ENCODE data around the gene SLC43A1. TPM values are rescaled to one million over a fixed set of nuclear protein-coding genes. Genes with fewer than 3 reads are reported as not detected.
A peak's percentile ranks its signal among the peaks of the same experiment; 100 is the strongest.

SLC43A1 gene
- polyA plus RNA-seq, 4 donors = 6.7 to 8.8 (median 7.0) TPM

GRCh38 chr11:57499413-57499982, 16.0 kb downstream of the SLC43A1 start:
- peak in 3 of 4 donors; percentile 79 to 91 (median 91) for DNase-seq (ENCODE audit: low read depth in 4 of 4, low spot score in 2 of 4)

GRCh38 chr11:57498540-57498939, 17.0 kb downstream of the SLC43A1 start:
- no peak for DNase-seq (ENCODE audit: low read depth in 4 of 4, low spot score in 2 of 4)

GRCh38 chr11:57497303-57498247, 17.9 kb downstream of the SLC43A1 start:
- no peak for DNase-seq (ENCODE audit: low read depth in 4 of 4, low spot score in 2 of 4)

- no peak for DNase-seq (ENCODE audit: low read depth in 4 of 4, low spot score in 2 of 4)
These were observed 19.2 kb downstream of the SLC43A1 start for GRCh38 chr11:57496109-57496820.

- DNase-seq (ENCODE audit: low read depth in 4 of 4, low spot score in 2 of 4) = no peak
These were observed 21.7 kb downstream of the SLC43A1 start for GRCh38 chr11:57493507-57494503.

- DNase-seq (ENCODE audit: low read depth in 4 of 4, low spot score in 2 of 4) = no peak
These were observed 24.0 kb downstream of the SLC43A1 start for GRCh38 chr11:57491371-57492061.

GRCh38 chr11:57490456-57491248, 24.9 kb downstream of the SLC43A1 start:
- no peak for DNase-seq (ENCODE audit: low read depth in 4 of 4, low spot score in 2 of 4)

GRCh38 chr11:57487920-57488659, 27.4 kb downstream of the SLC43A1 start:
- DNase-seq (ENCODE audit: low read depth in 4 of 4, low spot score in 2 of 4) = no peak

- DNase-seq (ENCODE audit: low read depth in 4 of 4, low spot score in 2 of 4) = no peak
These were observed 28.3 kb downstream of the SLC43A1 start for GRCh38 chr11:57487021-57487778.

GRCh38 chr11:57485217-57485990, 30.1 kb downstream of the SLC43A1 start:
- no peak for DNase-seq (ENCODE audit: low read depth in 4 of 4, low spot score in 2 of 4)

- no peak for DNase-seq (ENCODE audit: low read depth in 4 of 4, low spot score in 2 of 4)
These were observed 31.3 kb downstream of the SLC43A1 start for GRCh38 chr11:57484141-57484710.

- DNase-seq (ENCODE audit: low read depth in 4 of 4, low spot score in 2 of 4) = no peak
These were observed 32.0 kb downstream of the SLC43A1 start for GRCh38 chr11:57483562-57483918.

- no peak for DNase-seq (ENCODE audit: low read depth in 4 of 4, low spot score in 2 of 4)
These were observed 32.5 kb downstream of the SLC43A1 start for GRCh38 chr11:57482782-57483561.

- DNase-seq (ENCODE audit: low read depth in 4 of 4, low spot score in 2 of 4) = no peak
These were observed 33.4 kb downstream of the SLC43A1 start for GRCh38 chr11:57481915-57482781.

GRCh38 chr11:57481315-57481714, 34.2 kb downstream of the SLC43A1 start:
- no peak for DNase-seq (ENCODE audit: low read depth in 4 of 4, low spot score in 2 of 4)

Data from left renal cortex interstitium (tissue), 4 donors.